Measurements from ENCODE around the gene LIPC.

Gene LIPC

DNA sequence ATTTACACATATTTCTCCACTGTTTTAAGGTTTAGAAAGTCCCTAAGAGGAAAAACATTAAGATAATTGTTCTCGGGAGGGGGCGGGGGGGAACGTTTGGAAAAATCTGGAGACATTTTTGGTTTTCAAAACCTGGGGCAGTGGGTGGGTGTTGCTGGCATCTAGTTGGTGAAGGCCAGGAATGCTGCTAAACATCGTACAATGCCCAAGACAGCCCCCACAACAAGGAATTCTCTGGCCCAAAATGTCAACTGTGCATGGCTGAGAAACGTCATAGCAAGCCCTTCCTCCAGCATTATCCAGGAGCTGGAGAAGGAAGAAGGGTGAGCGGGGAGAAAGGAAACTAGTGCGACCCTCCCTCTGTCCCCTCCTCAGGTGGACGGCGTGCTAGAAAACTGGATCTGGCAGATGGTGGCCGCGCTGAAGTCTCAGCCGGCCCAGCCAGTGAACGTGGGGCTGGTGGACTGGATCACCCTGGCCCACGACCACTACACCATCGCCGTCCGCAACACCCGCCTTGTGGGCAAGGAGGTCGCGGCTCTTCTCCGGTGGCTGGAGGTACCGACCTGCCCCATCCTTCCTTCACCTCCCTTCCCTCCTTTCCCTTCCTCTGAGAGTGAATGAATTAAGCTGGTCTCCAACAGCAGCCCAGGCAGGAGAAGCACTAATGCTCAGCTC, 109.8 kb downstream of the LIPC start:
- TF ChIP-seq SNAI2 (CRISPR knock-in tag; IDR thresholded peaks at IDR 0.05) (no peak), OSR1 (CRISPR knock-in tag; IDR thresholded peaks at IDR 0.05) (no peak), BACH2 (CRISPR knock-in tag; IDR thresholded peaks at IDR 0.05; ENCODE audit: borderline replicate concordance) (no peak), PPARA (CRISPR knock-in tag; IDR thresholded peaks at IDR 0.05; ENCODE audit: borderline replicate concordance) (no peak), ZFP3 (CRISPR knock-in tag; IDR thresholded peaks at IDR 0.05) (no peak), ZNF70 (CRISPR knock-in tag; IDR thresholded peaks at IDR 0.05) (no peak), TOX (CRISPR knock-in tag; IDR thresholded peaks at IDR 0.05; ENCODE audit: borderline replicate concordance) (no peak), CSDC2 (CRISPR knock-in tag; IDR thresholded peaks at IDR 0.05) (no peak)
- TF ChIP-seq, protein P1, sequence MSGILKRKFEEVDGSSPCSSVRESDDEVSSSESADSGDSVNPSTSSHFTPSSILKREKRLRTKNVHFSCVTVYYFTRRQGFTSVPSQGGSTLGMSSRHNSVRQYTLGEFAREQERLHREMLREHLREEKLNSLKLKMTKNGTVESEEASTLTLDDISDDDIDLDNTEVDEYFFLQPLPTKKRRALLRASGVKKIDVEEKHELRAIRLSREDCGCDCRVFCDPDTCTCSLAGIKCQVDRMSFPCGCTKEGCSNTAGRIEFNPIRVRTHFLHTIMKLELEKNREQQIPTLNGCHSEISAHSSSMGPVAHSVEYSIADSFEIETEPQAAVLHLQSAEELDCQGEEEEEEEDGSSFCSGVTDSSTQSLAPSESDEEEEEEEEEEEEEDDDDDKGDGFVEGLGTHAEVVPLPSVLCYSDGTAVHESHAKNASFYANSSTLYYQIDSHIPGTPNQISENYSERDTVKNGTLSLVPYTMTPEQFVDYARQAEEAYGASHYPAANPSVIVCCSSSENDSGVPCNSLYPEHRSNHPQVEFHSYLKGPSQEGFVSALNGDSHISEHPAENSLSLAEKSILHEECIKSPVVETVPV (CRISPR knock-in tag; IDR thresholded peaks at IDR 0.05) = no peak
- no peak for ATAC-seq

DNA sequence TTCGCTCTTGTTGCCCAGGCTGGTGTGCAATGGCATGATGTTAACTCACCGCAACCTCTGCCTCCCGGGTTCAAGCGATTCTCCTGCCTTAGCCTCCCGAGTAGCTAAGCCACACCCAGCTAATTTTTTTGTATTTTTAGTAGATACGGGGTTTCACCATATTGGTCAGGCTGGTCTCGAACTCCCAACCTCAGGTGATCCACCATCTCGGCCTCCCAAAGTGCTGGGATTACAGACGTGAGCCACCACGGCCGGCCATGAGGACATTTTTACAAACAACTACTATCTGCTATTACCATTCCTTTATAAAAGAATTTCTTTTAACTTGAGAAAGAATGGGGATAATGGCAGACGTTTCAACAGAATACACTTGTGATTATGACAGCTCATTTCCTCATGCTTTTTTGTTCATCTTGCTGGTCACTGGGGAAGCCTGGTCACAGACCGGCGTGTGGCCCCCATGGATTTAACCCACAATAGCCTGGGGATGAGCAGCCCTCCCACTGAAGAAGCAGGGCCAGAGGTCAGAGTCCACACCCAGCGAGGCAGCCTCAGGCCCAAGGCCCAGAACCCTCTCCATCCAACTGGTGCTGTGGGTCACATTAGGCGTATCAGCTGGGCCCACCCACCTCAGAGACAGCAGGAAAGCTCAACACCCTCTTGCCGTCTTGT, 112.0 kb downstream of the LIPC start:
- no peak for TF ChIP-seq ZNF565 (CRISPR knock-in tag; conservative IDR thresholded peaks at IDR 0.05; ENCODE audit: low read depth)
- TF ChIP-seq TCF4 (CRISPR knock-in tag; IDR thresholded peaks at IDR 0.05; ENCODE audit: borderline replicate concordance) = no peak
- TF ChIP-seq, protein P2, sequence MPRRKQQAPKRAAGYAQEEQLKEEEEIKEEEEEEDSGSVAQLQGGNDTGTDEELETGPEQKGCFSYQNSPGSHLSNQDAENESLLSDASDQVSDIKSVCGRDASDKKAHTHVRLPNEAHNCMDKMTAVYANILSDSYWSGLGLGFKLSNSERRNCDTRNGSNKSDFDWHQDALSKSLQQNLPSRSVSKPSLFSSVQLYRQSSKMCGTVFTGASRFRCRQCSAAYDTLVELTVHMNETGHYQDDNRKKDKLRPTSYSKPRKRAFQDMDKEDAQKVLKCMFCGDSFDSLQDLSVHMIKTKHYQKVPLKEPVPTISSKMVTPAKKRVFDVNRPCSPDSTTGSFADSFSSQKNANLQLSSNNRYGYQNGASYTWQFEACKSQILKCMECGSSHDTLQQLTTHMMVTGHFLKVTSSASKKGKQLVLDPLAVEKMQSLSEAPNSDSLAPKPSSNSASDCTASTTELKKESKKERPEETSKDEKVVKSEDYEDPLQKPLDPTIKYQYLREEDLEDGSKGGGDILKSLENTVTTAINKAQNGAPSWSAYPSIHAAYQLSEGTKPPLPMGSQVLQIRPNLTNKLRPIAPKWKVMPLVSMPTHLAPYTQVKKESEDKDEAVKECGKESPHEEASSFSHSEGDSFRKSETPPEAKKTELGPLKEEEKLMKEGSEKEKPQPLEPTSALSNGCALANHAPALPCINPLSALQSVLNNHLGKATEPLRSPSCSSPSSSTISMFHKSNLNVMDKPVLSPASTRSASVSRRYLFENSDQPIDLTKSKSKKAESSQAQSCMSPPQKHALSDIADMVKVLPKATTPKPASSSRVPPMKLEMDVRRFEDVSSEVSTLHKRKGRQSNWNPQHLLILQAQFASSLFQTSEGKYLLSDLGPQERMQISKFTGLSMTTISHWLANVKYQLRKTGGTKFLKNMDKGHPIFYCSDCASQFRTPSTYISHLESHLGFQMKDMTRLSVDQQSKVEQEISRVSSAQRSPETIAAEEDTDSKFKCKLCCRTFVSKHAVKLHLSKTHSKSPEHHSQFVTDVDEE (CRISPR knock-in tag; IDR thresholded peaks at IDR 0.05) = no peak
- TF ChIP-seq ZC3H10 (CRISPR knock-in tag; IDR thresholded peaks at IDR 0.05) = no peak
- no peak for TF ChIP-seq TOX (CRISPR knock-in tag; IDR thresholded peaks at IDR 0.05; ENCODE audit: borderline replicate concordance)
- TF ChIP-seq RARB (CRISPR knock-in tag; IDR thresholded peaks at IDR 0.05) = no peak
- TF ChIP-seq SNAI2 (CRISPR knock-in tag; IDR thresholded peaks at IDR 0.05) = no peak
- no peak for TF ChIP-seq GLIS3 (CRISPR knock-in tag; IDR thresholded peaks at IDR 0.05)
- ATAC-seq = no peak

DNA sequence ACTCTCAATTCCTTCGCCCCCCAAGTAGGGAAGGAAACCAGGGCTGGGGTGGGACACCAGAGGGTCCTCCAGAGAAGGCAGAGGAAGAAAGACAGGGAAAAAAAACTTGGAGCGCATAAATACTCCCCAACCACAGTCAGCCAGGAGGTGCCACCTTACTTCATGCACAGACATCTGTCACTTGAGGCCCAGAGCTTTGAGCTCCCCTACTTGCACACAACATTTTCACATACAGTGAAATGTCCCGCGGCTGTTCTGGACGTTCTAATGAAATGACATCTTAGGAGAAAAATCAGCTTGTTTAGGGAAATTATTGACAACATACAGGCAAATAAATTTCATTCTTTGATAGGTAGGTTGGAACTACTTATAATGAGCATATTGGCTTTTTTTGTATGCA, 113.0 kb downstream of the LIPC start:
- no peak for ATAC-seq
- TF ChIP-seq TCF4 (CRISPR knock-in tag; IDR thresholded peaks at IDR 0.05; ENCODE audit: borderline replicate concordance) = no peak
- TF ChIP-seq, protein P2 (CRISPR knock-in tag; IDR thresholded peaks at IDR 0.05) = no peak
- TF ChIP-seq ZFP3 (CRISPR knock-in tag; IDR thresholded peaks at IDR 0.05) = no peak
- TF ChIP-seq ESRRG (CRISPR knock-in tag; IDR thresholded peaks at IDR 0.05) = no peak
- TF ChIP-seq, protein P3, sequence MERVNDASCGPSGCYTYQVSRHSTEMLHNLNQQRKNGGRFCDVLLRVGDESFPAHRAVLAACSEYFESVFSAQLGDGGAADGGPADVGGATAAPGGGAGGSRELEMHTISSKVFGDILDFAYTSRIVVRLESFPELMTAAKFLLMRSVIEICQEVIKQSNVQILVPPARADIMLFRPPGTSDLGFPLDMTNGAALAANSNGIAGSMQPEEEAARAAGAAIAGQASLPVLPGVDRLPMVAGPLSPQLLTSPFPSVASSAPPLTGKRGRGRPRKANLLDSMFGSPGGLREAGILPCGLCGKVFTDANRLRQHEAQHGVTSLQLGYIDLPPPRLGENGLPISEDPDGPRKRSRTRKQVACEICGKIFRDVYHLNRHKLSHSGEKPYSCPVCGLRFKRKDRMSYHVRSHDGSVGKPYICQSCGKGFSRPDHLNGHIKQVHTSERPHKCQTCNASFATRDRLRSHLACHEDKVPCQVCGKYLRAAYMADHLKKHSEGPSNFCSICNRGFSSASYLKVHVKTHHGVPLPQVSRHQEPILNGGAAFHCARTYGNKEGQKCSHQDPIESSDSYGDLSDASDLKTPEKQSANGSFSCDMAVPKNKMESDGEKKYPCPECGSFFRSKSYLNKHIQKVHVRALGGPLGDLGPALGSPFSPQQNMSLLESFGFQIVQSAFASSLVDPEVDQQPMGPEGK (CRISPR knock-in tag; IDR thresholded peaks at IDR 0.05; ENCODE audit: borderline replicate concordance) = no peak
- TF ChIP-seq SNAI2 (CRISPR knock-in tag; IDR thresholded peaks at IDR 0.05) = no peak
- TF ChIP-seq OSR1 (CRISPR knock-in tag; IDR thresholded peaks at IDR 0.05) = no peak
- no peak for TF ChIP-seq ARNTL (CRISPR knock-in tag; IDR thresholded peaks at IDR 0.05; ENCODE audit: borderline replicate concordance, low read depth)
- TF ChIP-seq ISL1 (CRISPR knock-in tag; IDR thresholded peaks at IDR 0.05) = no peak
- no peak for TF ChIP-seq CSDC2 (CRISPR knock-in tag; IDR thresholded peaks at IDR 0.05)

All from SK-N-SH treated with all-trans-retinoic acid at 6 μM for 48 hours (cell line).